HEK293 (cell line): ENCODE results near the gene PLK5.

ENCODE experiments used
- CTCF ChIA-PET: fragments of 350-600 bp; formaldehyde crosslinking; extraction: SDS; loops from one replicate; lab custom pipeline; 2021; ENCODE audit warnings: antibody characterized with exemption; lab: Yijun Ruan, JAX
- POLR2A ChIA-PET: fragments of 300-600 bp; formaldehyde crosslinking; extraction: SDS; loops from one replicate; lab custom pipeline; 2020; ENCODE audit warnings: antibody characterized with exemption, inconsistent platforms; lab: Yijun Ruan, JAX
- H3K27ac ChIP-seq: fragments of 200-500 bp; sonication (Bioruptor generic); 2 replicates; pipeline ENCODE4 v1.5.1; 2014; ENCODE audit warnings: low read depth, low read length, control low read depth, inconsistent platforms; ENCODE audit errors: extremely low read depth
- H3K36me3 ChIP-seq, 2 experiments: fragments of 200-500 bp in 1 of 2; sonication (Bioruptor generic) in 1 of 2; 1 replicate in 1 of 2; 2 replicates in 1 of 2; pipeline ENCODE4 v1.5.1; 2014 to 2017; ENCODE audit warnings: inconsistent platforms in 2 of 2, low read length in 2 of 2; ENCODE audit not compliant: control insufficient read depth in 2 of 2, insufficient read depth in 1 of 2
- H3K4me1 ChIP-seq: fragments of 200-500 bp; sonication (Bioruptor generic); 2 replicates; pipeline ENCODE4 v1.5.1; 2014; ENCODE audit warnings: mild to moderate bottlenecking, low read length, inconsistent platforms; ENCODE audit not compliant: control insufficient read depth, insufficient read depth
- H3K4me3 ChIP-seq: 2 replicates; pipeline ENCODE4 v1.5.1; 2011; ENCODE audit warnings: low read depth, mild to moderate bottlenecking, control low read depth, low read length, moderate library complexity
- H3K9me3 ChIP-seq: fragments of 200-500 bp; sonication (Bioruptor generic); 2 replicates; pipeline ENCODE4 v1.5.1; 2014; ENCODE audit warnings: low read depth, low read length, inconsistent platforms; ENCODE audit not compliant: control insufficient read depth, insufficient read depth
- BCL11A ChIP-seq: fragments of 450-650 bp; formaldehyde crosslinking; IDR thresholded peaks from 2 replicates; pipeline ENCODE4 v1.5.1; 2016; ENCODE audit warnings: low read depth, missing biosample characterization, missing genetic modification characterization
- BCL11B ChIP-seq: fragments of 450-650 bp; formaldehyde crosslinking; IDR thresholded peaks from 2 replicates; pipeline ENCODE4 v1.5.1; 2016; ENCODE audit warnings: low read depth, missing biosample characterization, missing genetic modification characterization
- GLI2 ChIP-seq: fragments of 450-650 bp; formaldehyde crosslinking; IDR thresholded peaks from 2 replicates; pipeline ENCODE4; 2017; ENCODE audit warnings: missing biosample characterization, missing genetic modification characterization, low read depth, borderline replicate concordance
- GLIS2 ChIP-seq: fragments of 450-650 bp; formaldehyde crosslinking; IDR thresholded peaks from 2 replicates; pipeline ENCODE4 v1.5.1; 2016; ENCODE audit warnings: missing biosample characterization, missing genetic modification characterization
- HOXC10 ChIP-seq: sonication (generic); formaldehyde crosslinking; IDR thresholded peaks from 2 replicates; pipeline ENCODE4 v1.8.1; 2023; ENCODE audit warnings: mild to moderate bottlenecking, missing genetic modification reagents
- KLF8 ChIP-seq: fragments of 450-650 bp; formaldehyde crosslinking; IDR thresholded peaks from 2 replicates; pipeline ENCODE4 v1.5.1; 2016; ENCODE audit warnings: missing biosample characterization, missing genetic modification characterization
- ZFP41 ChIP-seq: fragments of 450-650 bp; formaldehyde crosslinking; IDR thresholded peaks from 2 replicates; pipeline ENCODE4 v1.5.1; 2016; ENCODE audit warnings: missing biosample characterization, missing genetic modification characterization, borderline replicate concordance
- ZFP69B ChIP-seq: fragments of 450-650 bp; formaldehyde crosslinking; IDR thresholded peaks from 2 replicates; pipeline ENCODE4 v1.5.1; 2016; ENCODE audit warnings: missing biosample characterization, missing genetic modification characterization
- ZNF157 ChIP-seq: fragments of 450-650 bp; formaldehyde crosslinking; IDR thresholded peaks from 2 replicates; pipeline ENCODE4 v1.5.1; 2016; ENCODE audit warnings: missing biosample characterization, missing genetic modification characterization
- ZNF16 ChIP-seq: fragments of 450-650 bp; formaldehyde crosslinking; IDR thresholded peaks from 2 replicates; pipeline ENCODE4 v1.5.1; 2016; ENCODE audit warnings: low read depth, missing biosample characterization, missing genetic modification characterization
- ZNF19 ChIP-seq: fragments of 450-650 bp; formaldehyde crosslinking; IDR thresholded peaks from 2 replicates; pipeline ENCODE4; 2016; ENCODE audit warnings: missing biosample characterization, missing genetic modification characterization, low read depth
- ZNF202 ChIP-seq: fragments of 450-650 bp; formaldehyde crosslinking; IDR thresholded peaks from 2 replicates; pipeline ENCODE4 v1.5.1; 2016; ENCODE audit warnings: missing biosample characterization, missing genetic modification characterization, borderline replicate concordance
- ZNF223 ChIP-seq: fragments of 450-650 bp; formaldehyde crosslinking; IDR thresholded peaks from 2 replicates; pipeline ENCODE4 v1.5.1; 2016; ENCODE audit warnings: missing biosample characterization, missing genetic modification characterization
- ZNF248 ChIP-seq: fragments of 450-650 bp; formaldehyde crosslinking; IDR thresholded peaks from 2 replicates; pipeline ENCODE4 v1.5.1; 2017; ENCODE audit warnings: missing biosample characterization, missing genetic modification characterization
- ZNF324 ChIP-seq: fragments of 450-650 bp; formaldehyde crosslinking; IDR thresholded peaks from 2 replicates; pipeline ENCODE4 v1.5.1; 2016; ENCODE audit warnings: missing biosample characterization, missing genetic modification characterization
- ZNF350 ChIP-seq: fragments of 450-650 bp; formaldehyde crosslinking; IDR thresholded peaks from 2 replicates; pipeline ENCODE4 v1.5.0; 2017; ENCODE audit warnings: missing biosample characterization, mild to moderate bottlenecking, missing genetic modification characterization
- ZNF394 ChIP-seq: fragments of 450-650 bp; formaldehyde crosslinking; IDR thresholded peaks from 2 replicates; pipeline ENCODE4 v1.5.1; 2016; ENCODE audit warnings: missing biosample characterization, missing genetic modification characterization, mild to moderate bottlenecking, moderate library complexity, borderline replicate concordance
- ZNF473 ChIP-seq: fragments of 450-650 bp; formaldehyde crosslinking; IDR thresholded peaks from 2 replicates; pipeline ENCODE4 v1.5.1; 2017; ENCODE audit warnings: missing biosample characterization, missing genetic modification characterization
- ZNF510 ChIP-seq: fragments of 450-650 bp; formaldehyde crosslinking; IDR thresholded peaks from 2 replicates; pipeline ENCODE4 v1.5.1; 2018; ENCODE audit warnings: mild to moderate bottlenecking, missing genetic modification characterization, missing biosample characterization; ENCODE audit not compliant: insufficient replicate concordance
- ZNF707 ChIP-seq: fragments of 450-650 bp; formaldehyde crosslinking; IDR thresholded peaks from 2 replicates; pipeline ENCODE4 v1.5.1; 2016; ENCODE audit warnings: missing biosample characterization, missing genetic modification characterization
- ZNF76 ChIP-seq: fragments of 450-650 bp; formaldehyde crosslinking; IDR thresholded peaks from 2 replicates; pipeline ENCODE4; 2016; ENCODE audit warnings: low read depth, missing biosample characterization, missing genetic modification characterization, borderline replicate concordance
- ZNF776 ChIP-seq: fragments of 450-650 bp; formaldehyde crosslinking; IDR thresholded peaks from 2 replicates; pipeline ENCODE4 v1.5.0; 2017; ENCODE audit warnings: missing biosample characterization, missing genetic modification characterization, borderline replicate concordance
- ZNF837 ChIP-seq: fragments of 450-650 bp; formaldehyde crosslinking; IDR thresholded peaks from 2 replicates; pipeline ENCODE4 v1.5.1; 2016; ENCODE audit warnings: missing biosample characterization, missing genetic modification characterization
- ZSCAN16 ChIP-seq: fragments of 450-650 bp; formaldehyde crosslinking; IDR thresholded peaks from 2 replicates; pipeline ENCODE4 v1.5.1; 2016; ENCODE audit warnings: missing biosample characterization, missing genetic modification characterization
- TF ChIP-seq, protein P1 (sequence below): fragments of 450-650 bp; formaldehyde crosslinking; IDR thresholded peaks from 2 replicates; pipeline ENCODE4 v1.5.1; 2016; ENCODE audit warnings: missing biosample characterization, missing genetic modification characterization

Gene PLK5

GRCh38 chr19:1558552-1558951 lies 34.7 kb downstream of the PLK5 start:
- Histone ChIP-seq H3K4me3 (no peak overlapping the region), H3K4me1 (no peaks in the 10 kb centered on the region), H3K27ac (no peak overlapping the region), H3K36me3 (peaks cover 4 to 17% of the 10 kb centered on the region in 2 experiments; a peak in 2 of 3 replicates), H3K9me3 (no peaks in the 10 kb centered on the region)
- no peak for TF ChIP-seq ZNF248 (tag by site-specific recombination)
- no peak for TF ChIP-seq ZNF223
- no peak for TF ChIP-seq ZNF350 (tag by site-specific recombination)
- TF ChIP-seq BCL11B (tag by site-specific recombination), result no peak
- TF ChIP-seq ZNF76 (tag by site-specific recombination), result no peak
- no peak for TF ChIP-seq HOXC10 (CRISPR knock-in tag)
- TF ChIP-seq BCL11A, result no peak
- TF ChIP-seq ZNF394 (tag by site-specific recombination), result no peak
- TF ChIP-seq ZNF707 (tag by site-specific recombination), result no peak
- no peak for TF ChIP-seq ZFP41 (tag by site-specific recombination)
- TF ChIP-seq, protein P1, sequence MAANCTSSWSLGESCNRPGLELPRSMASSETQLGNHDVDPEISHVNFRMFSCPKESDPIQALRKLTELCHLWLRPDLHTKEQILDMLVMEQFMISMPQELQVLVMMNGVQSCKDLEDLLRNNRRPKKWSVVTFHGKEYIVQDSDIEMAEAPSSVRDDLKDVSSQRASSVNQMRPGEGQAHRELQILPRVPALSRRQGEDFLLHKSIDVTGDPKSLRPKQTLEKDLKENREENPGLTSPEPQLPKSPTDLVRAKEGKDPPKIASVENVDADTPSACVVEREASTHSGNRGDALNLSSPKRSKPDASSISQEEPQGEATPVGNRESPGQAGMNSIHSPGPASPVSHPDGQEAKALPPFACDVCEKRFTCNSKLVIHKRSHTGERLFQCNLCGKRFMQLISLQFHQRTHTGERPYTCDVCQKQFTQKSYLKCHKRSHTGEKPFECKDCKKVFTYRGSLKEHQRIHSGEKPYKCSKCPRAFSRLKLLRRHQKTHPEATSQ, result no peak
- TF ChIP-seq ZSCAN16 (tag by site-specific recombination), result no peak
- no peak for TF ChIP-seq GLI2 (tag by site-specific recombination)
- ChIA-PET CTCF (interaction anchor here (0.7 to 1.2 kb wide), 2 partner anchors 114 to 279 kb away, joined by 3 read pairs; no protein-coding TSS in a partner anchor), POLR2A (no interaction called here)

- no peaks in the 10 kb centered on the region for H3K4me1 ChIP-seq
- H3K4me3 ChIP-seq, result no peak overlapping the region
- POLR2A ChIA-PET, result no interaction called here
- TF ChIP-seq ZNF324 (tag by site-specific recombination), result no peak
- TF ChIP-seq ZNF19 (tag by site-specific recombination), result no peak
- TF ChIP-seq ZNF202 (tag by site-specific recombination), result no peak
- TF ChIP-seq ZNF16 (tag by site-specific recombination), result no peak
- TF ChIP-seq ZNF473, result no peak
- no peak for TF ChIP-seq GLIS2 (tag by site-specific recombination)
- TF ChIP-seq ZNF837, result no peak
- TF ChIP-seq ZNF157 (tag by site-specific recombination), result no peak
- TF ChIP-seq ZNF394 (tag by site-specific recombination), result no peak
- TF ChIP-seq ZNF510 (tag by site-specific recombination), result no peak
- TF ChIP-seq ZNF776, result no peak
- no peak for TF ChIP-seq ZNF76 (tag by site-specific recombination)
- TF ChIP-seq KLF8 (tag by site-specific recombination), result no peak
- TF ChIP-seq ZFP69B (tag by site-specific recombination), result no peak
- TF ChIP-seq, all 188 proteins: peak for 0
- H3K9me3 ChIP-seq, result no peaks in the 10 kb centered on the region
- CTCF ChIA-PET, result interaction anchor here (0.6 kb wide), 1 partner anchor 283 kb away, joined by 4 read pairs; no protein-coding TSS in a partner anchor
- peaks cover 4 to 17% of the 10 kb centered on the region in 2 experiments; a peak in 2 of 3 replicates for H3K36me3 ChIP-seq
- H3K27ac ChIP-seq, result no peak overlapping the region
These were observed 36.5 kb downstream of the PLK5 start for GRCh38 chr19:1560286-1560882.
